A549 treated with dexamethasone at 1 μM for 4 hours (cell line): ENCODE measurements around the gene CD24. TPM values are rescaled to one million over a fixed set of nuclear protein-coding genes. Genes with fewer than 3 reads are reported as not detected.

Experiments used
- total RNA-seq: library from RNA; stranded (reverse); fragments of 200-300 nt; extraction: Qiagen RNA extraction; gene quantifications from 5 replicates; pipeline ENCODE4 v1.2.3, GENCODE V29; 2022

CD24 gene, protein sequence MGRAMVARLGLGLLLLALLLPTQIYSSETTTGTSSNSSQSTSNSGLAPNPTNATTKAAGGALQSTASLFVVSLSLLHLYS
- 238 to 374 TPM (median 349 TPM) in 5 replicates for total RNA-seq

DNA sequence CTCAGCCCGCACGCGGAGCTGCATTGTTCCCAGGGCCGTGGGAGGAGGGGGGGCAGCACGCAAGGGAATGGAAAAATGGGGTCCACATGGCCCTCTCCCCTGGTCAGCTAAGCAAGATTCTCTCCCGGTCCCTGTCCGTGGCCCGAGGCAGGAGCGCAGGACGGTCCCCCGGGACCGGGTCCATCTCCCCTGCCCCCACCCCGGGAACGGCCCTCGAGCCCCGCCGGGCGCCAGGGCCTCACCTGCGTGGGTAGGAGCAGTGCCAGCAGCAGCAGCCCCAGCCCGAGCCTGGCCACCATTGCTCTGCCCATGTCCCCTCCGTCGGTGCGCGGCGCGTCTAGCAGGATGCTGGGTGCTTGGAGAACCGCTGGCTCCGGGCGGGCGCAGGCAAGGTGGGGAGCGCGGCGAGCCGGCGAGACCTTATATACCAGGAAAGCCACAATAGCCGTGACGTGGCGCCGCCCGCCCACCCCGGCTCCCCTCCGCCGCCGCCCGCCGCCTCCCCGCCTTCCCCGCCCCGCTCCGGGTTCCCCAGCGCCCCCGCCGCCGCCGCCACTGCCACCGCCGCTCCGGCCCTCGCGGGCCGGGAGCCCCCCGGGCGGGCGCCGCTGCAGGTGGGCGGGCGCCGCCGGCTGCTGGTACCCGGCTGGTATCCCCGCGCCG lies at the start of gene CD24:
Gene CD24, minus strand, starts transcription at position 394 of the 663 bp plus-strand sequence. Its CDS starts 83 bp downstream, at position 311.

Other genes starting within 250 kb of the CD24 start
- gene MTRES1, start 53.5 kb upstream of the CD24 start, total RNA-seq: 10.0 to 13.3 TPM (median 10.8 TPM) in 5 replicates
- gene BEND3, start 140.8 kb upstream of the CD24 start, total RNA-seq: 3.0 to 4.1 TPM (median 4.1 TPM) in 5 replicates